ENCODE measurements around the gene VPREB3.

VPREB3 gene

DNA sequence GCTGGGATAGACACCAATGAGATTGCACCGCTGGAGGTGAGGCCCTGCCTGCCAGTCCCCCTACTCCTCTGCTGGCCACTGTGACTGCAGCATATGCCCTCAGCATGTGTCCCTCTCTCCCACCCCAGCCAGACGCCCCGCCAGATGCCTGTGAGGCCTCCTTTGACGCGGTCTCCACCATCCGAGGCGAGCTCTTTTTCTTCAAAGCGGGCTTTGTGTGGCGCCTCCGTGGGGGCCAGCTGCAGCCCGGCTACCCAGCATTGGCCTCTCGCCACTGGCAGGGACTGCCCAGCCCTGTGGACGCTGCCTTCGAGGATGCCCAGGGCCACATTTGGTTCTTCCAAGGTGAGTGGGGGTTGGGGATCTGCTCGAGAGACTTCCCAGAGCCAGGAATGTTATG lies 26.8 kb upstream of the VPREB3 start:
- H3K9ac ChIP-seq (ENCODE audit: low read length) = no peak overlapping the region
- H3K4me2 ChIP-seq (ENCODE audit: low read length) = no peak overlapping the region
- no CpG with 5 or more reads among the region's 15 CpGs for WGBS (ENCODE audit: extremely low coverage, insufficient coverage, low lambda C conversion rate)
- H3K36me3 ChIP-seq (ENCODE audit: control insufficient read depth, insufficient read depth, low read length) = no peaks in the 10 kb centered on the region
- H3K27ac ChIP-seq (ENCODE audit: low read depth, low read length) = no peak overlapping the region
- H3K4me1 ChIP-seq (ENCODE audit: control insufficient read depth, low read depth, low read length) = no peaks in the 10 kb centered on the region
- no peak overlapping the region for H3K4ac ChIP-seq (ENCODE audit: low read depth, low read length)
- H3K79me2 ChIP-seq (ENCODE audit: control insufficient read depth, insufficient read depth, low read length) = no peaks in the 10 kb centered on the region
- H4K8ac ChIP-seq (ENCODE audit: low read depth, low read length) = no peak overlapping the region
- DNase-seq = no peak
- no peak overlapping the region for H3K18ac ChIP-seq (ENCODE audit: low read length)
- H3K4me3 ChIP-seq (ENCODE audit: low read length) = no peak overlapping the region
- no peak overlapping the region for H3K23ac ChIP-seq (ENCODE audit: low read length)
- no peak overlapping the region for H2BK120ac ChIP-seq (ENCODE audit: low read depth, low read length)
- H3K79me1 ChIP-seq (ENCODE audit: low read length) = no peaks in the 10 kb centered on the region
- no peak overlapping the region for H2BK5ac ChIP-seq (ENCODE audit: low read length)
- no peaks in the 10 kb centered on the region for H3K27me3 ChIP-seq (ENCODE audit: insufficient read depth, low read length, poor library complexity)
- H2AK5ac ChIP-seq (ENCODE audit: low read length) = peak overlapping the region; percentile 30
- no peak overlapping the region for H3K56ac ChIP-seq (ENCODE audit: low read length)
- no peak overlapping the region for H4K5ac ChIP-seq (ENCODE audit: low read length)
- H2BK15ac ChIP-seq (replicated peaks; ENCODE audit: low read depth) = no peak overlapping the region

DNA sequence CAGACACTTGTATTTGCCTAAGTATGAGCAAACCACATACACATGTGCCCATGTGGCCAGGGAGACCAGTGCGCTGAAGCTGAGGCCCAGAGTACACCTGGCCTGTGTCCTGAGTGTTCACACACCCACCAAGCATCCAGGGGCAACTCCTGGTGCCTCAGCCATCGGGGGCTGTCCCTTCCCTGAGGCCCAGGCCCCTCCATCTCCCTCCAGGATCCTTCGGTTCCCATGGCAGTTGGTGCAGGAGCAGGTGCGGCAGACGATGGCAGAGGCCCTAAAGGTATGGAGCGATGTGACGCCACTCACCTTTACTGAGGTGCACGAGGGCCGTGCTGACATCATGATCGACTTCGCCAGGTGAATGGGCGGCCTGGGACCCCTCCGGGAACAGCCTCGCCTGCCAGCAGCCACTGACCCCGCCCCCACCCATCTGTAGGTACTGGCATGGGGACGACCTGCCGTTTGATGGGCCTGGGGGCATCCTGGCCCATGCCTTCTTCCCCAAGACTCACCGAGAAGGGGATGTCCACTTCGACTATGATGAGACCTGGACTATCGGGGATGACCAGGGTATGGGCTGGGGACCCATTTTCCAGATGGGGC lies 26.0 kb upstream of the VPREB3 start:
- WGBS (ENCODE audit: extremely low coverage, insufficient coverage, low lambda C conversion rate) = no CpG with 5 or more reads among the region's 20 CpGs
- Histone ChIP-seq H2BK15ac (replicated peaks; ENCODE audit: low read depth) (no peak overlapping the region), H2BK5ac (ENCODE audit: low read length) (no peak overlapping the region), H3K27ac (ENCODE audit: low read depth, low read length) (no peak overlapping the region), H3K4me2 (ENCODE audit: low read length) (no peak overlapping the region), H3K56ac (ENCODE audit: low read length) (no peak overlapping the region), H4K5ac (ENCODE audit: low read length) (no peak overlapping the region), H3K9ac (ENCODE audit: low read length) (no peak overlapping the region), H3K18ac (ENCODE audit: low read length) (no peak overlapping the region), H3K27me3 (ENCODE audit: insufficient read depth, low read length, poor library complexity) (no peaks in the 10 kb centered on the region), H3K4me3 (ENCODE audit: low read length) (no peak overlapping the region), H3K4me1 (ENCODE audit: control insufficient read depth, low read depth, low read length) (no peaks in the 10 kb centered on the region), H3K36me3 (ENCODE audit: control insufficient read depth, insufficient read depth, low read length) (no peaks in the 10 kb centered on the region), H3K4ac (ENCODE audit: low read depth, low read length) (no peak overlapping the region), H3K23ac (ENCODE audit: low read length) (no peak overlapping the region), H2AK5ac (ENCODE audit: low read length) (no peak overlapping the region), H4K8ac (ENCODE audit: low read depth, low read length) (no peak overlapping the region), H3K79me2 (ENCODE audit: control insufficient read depth, insufficient read depth, low read length) (no peaks in the 10 kb centered on the region), H3K79me1 (ENCODE audit: low read length) (no peaks in the 10 kb centered on the region), H2BK120ac (ENCODE audit: low read depth, low read length) (no peak overlapping the region)
- no peak for DNase-seq

DNA sequence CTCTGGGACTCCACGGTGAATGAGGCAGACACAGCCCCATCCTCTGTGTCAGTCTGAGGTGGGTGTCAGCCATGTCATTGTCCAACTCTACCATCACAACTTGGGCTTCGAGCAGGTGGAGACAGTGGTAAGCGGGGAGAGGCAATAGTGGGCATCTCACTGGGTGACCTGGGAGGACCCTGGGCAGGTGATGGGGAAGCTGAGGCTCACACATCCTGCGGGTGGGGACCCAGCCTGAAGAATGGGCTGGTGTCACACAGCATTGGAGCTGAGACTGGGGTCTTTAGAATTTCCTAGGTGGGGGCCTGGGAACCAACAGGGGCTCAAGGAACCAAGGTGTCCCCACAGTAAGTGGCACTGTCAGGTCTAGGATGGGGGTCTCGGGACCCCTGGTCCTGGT lies 25.5 kb upstream of the VPREB3 start:
- Histone ChIP-seq H2BK5ac (ENCODE audit: low read length) (no peak overlapping the region), H3K79me2 (ENCODE audit: control insufficient read depth, insufficient read depth, low read length) (no peaks in the 10 kb centered on the region), H4K8ac (ENCODE audit: low read depth, low read length) (no peak overlapping the region), H2BK15ac (replicated peaks; ENCODE audit: low read depth) (no peak overlapping the region), H3K9ac (ENCODE audit: low read length) (no peak overlapping the region), H3K4me1 (ENCODE audit: control insufficient read depth, low read depth, low read length) (peaks cover 3% of the 10 kb centered on the region), H3K18ac (ENCODE audit: low read length) (no peak overlapping the region), H3K36me3 (ENCODE audit: control insufficient read depth, insufficient read depth, low read length) (no peaks in the 10 kb centered on the region), H2BK120ac (ENCODE audit: low read depth, low read length) (no peak overlapping the region), H3K79me1 (ENCODE audit: low read length) (no peaks in the 10 kb centered on the region), H3K4me2 (ENCODE audit: low read length) (no peak overlapping the region), H3K4me3 (ENCODE audit: low read length) (no peak overlapping the region), H3K27me3 (ENCODE audit: insufficient read depth, low read length, poor library complexity) (no peaks in the 10 kb centered on the region), H3K56ac (ENCODE audit: low read length) (no peak overlapping the region), H3K23ac (ENCODE audit: low read length) (no peak overlapping the region), H3K4ac (ENCODE audit: low read depth, low read length) (no peak overlapping the region), H3K27ac (ENCODE audit: low read depth, low read length) (no peak overlapping the region), H4K5ac (ENCODE audit: low read length) (no peak overlapping the region), H2AK5ac (ENCODE audit: low read length) (no peak overlapping the region)
- no CpG with 5 or more reads among the region's 5 CpGs for WGBS (ENCODE audit: extremely low coverage, insufficient coverage, low lambda C conversion rate)
- no peak for DNase-seq

GRCh38 chr22:23779083-23779482 lies 24.9 kb upstream of the VPREB3 start:
- Histone ChIP-seq H3K4me1 (ENCODE audit: control insufficient read depth, low read depth, low read length) (peaks cover 3% of the 10 kb centered on the region), H3K27me3 (ENCODE audit: insufficient read depth, low read length, poor library complexity) (no peaks in the 10 kb centered on the region), H2BK120ac (ENCODE audit: low read depth, low read length) (no peak overlapping the region), H3K79me2 (ENCODE audit: control insufficient read depth, insufficient read depth, low read length) (no peaks in the 10 kb centered on the region), H3K56ac (ENCODE audit: low read length) (no peak overlapping the region), H2BK5ac (ENCODE audit: low read length) (no peak overlapping the region), H3K23ac (ENCODE audit: low read length) (no peak overlapping the region), H3K18ac (ENCODE audit: low read length) (no peak overlapping the region), H4K5ac (ENCODE audit: low read length) (no peak overlapping the region), H3K4me3 (ENCODE audit: low read length) (no peak overlapping the region), H3K36me3 (ENCODE audit: control insufficient read depth, insufficient read depth, low read length) (no peaks in the 10 kb centered on the region), H3K4me2 (ENCODE audit: low read length) (no peak overlapping the region), H3K9ac (ENCODE audit: low read length) (no peak overlapping the region), H3K79me1 (ENCODE audit: low read length) (no peaks in the 10 kb centered on the region), H3K27ac (ENCODE audit: low read depth, low read length) (no peak overlapping the region), H4K8ac (ENCODE audit: low read depth, low read length) (no peak overlapping the region), H2BK15ac (replicated peaks; ENCODE audit: low read depth) (no peak overlapping the region), H3K4ac (ENCODE audit: low read depth, low read length) (no peak overlapping the region), H2AK5ac (ENCODE audit: low read length) (no peak overlapping the region)
- WGBS (ENCODE audit: extremely low coverage, insufficient coverage, low lambda C conversion rate) = no CpG with 5 or more reads among the region's 16 CpGs
- DNase-seq = no peak

DNA sequence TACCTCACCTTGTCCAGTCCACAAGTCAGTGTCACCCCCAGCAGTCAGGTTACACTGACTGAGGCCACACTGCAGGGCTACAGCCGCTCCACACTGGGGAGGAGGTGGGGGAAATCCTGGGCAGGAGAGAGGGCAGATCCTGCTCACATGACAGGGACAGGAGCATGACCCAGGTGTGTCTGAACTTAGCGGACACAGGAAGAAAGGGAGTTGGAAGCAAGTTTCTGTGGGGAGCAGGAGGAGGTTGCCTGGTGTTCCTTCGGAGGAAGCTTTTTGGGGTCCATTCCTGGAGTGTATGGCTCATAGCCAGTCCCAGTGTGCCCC lies 24.3 kb upstream of the VPREB3 start:
- Histone ChIP-seq H3K27me3 (ENCODE audit: insufficient read depth, low read length, poor library complexity) (no peaks in the 10 kb centered on the region), H3K18ac (ENCODE audit: low read length) (no peak overlapping the region), H3K4ac (ENCODE audit: low read depth, low read length) (no peak overlapping the region), H3K4me1 (ENCODE audit: control insufficient read depth, low read depth, low read length) (peaks cover 3% of the 10 kb centered on the region), H2BK120ac (ENCODE audit: low read depth, low read length) (no peak overlapping the region), H3K27ac (ENCODE audit: low read depth, low read length) (no peak overlapping the region), H3K56ac (ENCODE audit: low read length) (no peak overlapping the region), H2BK15ac (replicated peaks; ENCODE audit: low read depth) (no peak overlapping the region), H3K79me2 (ENCODE audit: control insufficient read depth, insufficient read depth, low read length) (no peaks in the 10 kb centered on the region), H3K4me3 (ENCODE audit: low read length) (no peak overlapping the region), H3K23ac (ENCODE audit: low read length) (no peak overlapping the region), H2BK5ac (ENCODE audit: low read length) (no peak overlapping the region), H4K8ac (ENCODE audit: low read depth, low read length) (no peak overlapping the region), H3K79me1 (ENCODE audit: low read length) (no peaks in the 10 kb centered on the region), H3K9ac (ENCODE audit: low read length) (no peak overlapping the region), H2AK5ac (ENCODE audit: low read length) (no peak overlapping the region), H4K5ac (ENCODE audit: low read length) (no peak overlapping the region), H3K36me3 (ENCODE audit: control insufficient read depth, insufficient read depth, low read length) (no peaks in the 10 kb centered on the region), H3K4me2 (ENCODE audit: low read length) (no peak overlapping the region)
- WGBS (ENCODE audit: extremely low coverage, insufficient coverage, low lambda C conversion rate) = no CpG with 5 or more reads among the region's 3 CpGs
- DNase-seq = no peak

GRCh38 chr22:23777776-23778576 lies 23.8 kb upstream of the VPREB3 start:
- Histone ChIP-seq H2BK15ac (replicated peaks; ENCODE audit: low read depth) (no peak overlapping the region), H3K18ac (ENCODE audit: low read length) (no peak overlapping the region), H2AK5ac (ENCODE audit: low read length) (no peak overlapping the region), H3K79me1 (ENCODE audit: low read length) (no peaks in the 10 kb centered on the region), H4K5ac (ENCODE audit: low read length) (no peak overlapping the region), H3K4me2 (ENCODE audit: low read length) (no peak overlapping the region), H3K4me1 (ENCODE audit: control insufficient read depth, low read depth, low read length) (peaks cover 3% of the 10 kb centered on the region), H3K27ac (ENCODE audit: low read depth, low read length) (no peak overlapping the region), H2BK120ac (ENCODE audit: low read depth, low read length) (no peak overlapping the region), H3K36me3 (ENCODE audit: control insufficient read depth, insufficient read depth, low read length) (no peaks in the 10 kb centered on the region), H3K9ac (ENCODE audit: low read length) (no peak overlapping the region), H3K4me3 (ENCODE audit: low read length) (no peak overlapping the region), H3K4ac (ENCODE audit: low read depth, low read length) (no peak overlapping the region), H3K56ac (ENCODE audit: low read length) (no peak overlapping the region), H4K8ac (ENCODE audit: low read depth, low read length) (no peak overlapping the region), H3K79me2 (ENCODE audit: control insufficient read depth, insufficient read depth, low read length) (no peaks in the 10 kb centered on the region), H2BK5ac (ENCODE audit: low read length) (no peak overlapping the region), H3K23ac (ENCODE audit: low read length) (no peak overlapping the region), H3K27me3 (ENCODE audit: insufficient read depth, low read length, poor library complexity) (peaks cover 3% of the 10 kb centered on the region)
- WGBS (ENCODE audit: extremely low coverage, insufficient coverage, low lambda C conversion rate) = no CpG with 5 or more reads among the region's 11 CpGs
- DNase-seq = no peak
